MG63 (cell line): Measurements from ENCODE around the gene PSMG3. TPM values are rescaled to one million over a fixed set of nuclear protein-coding genes. Genes with fewer than 3 reads are reported as not detected.

Experiments used
- DNase-seq: peaks from one replicate; pipeline ENCODE4 v3.0.0-alpha.2; 2020
- H3K27me3 ChIP-seq: fragments of 250-450 bp; sonication (Bioruptor Pico); 2 replicates; pipeline ENCODE4 v1.5.1; 2020; ENCODE audit warnings: mild to moderate bottlenecking, moderate library complexity
- H3K36me3 ChIP-seq: fragments of 250-450 bp; sonication (Bioruptor Pico); 2 replicates; pipeline ENCODE4 v1.5.1; 2020; ENCODE audit warnings: mild to moderate bottlenecking, moderate library complexity
- H3K4me3 ChIP-seq: fragments of 250-450 bp; sonication (Bioruptor Pico); 2 replicates; pipeline ENCODE4 v1.5.1; 2020; ENCODE audit warnings: mild to moderate bottlenecking, moderate library complexity
- H3K9me3 ChIP-seq: fragments of 250-450 bp; sonication (Bioruptor Pico); 2 replicates; pipeline ENCODE4 v1.5.1; 2020; ENCODE audit warnings: mild to moderate bottlenecking, moderate library complexity
- total RNA-seq: library from RNA; depleted of rRNA; stranded (reverse); fragments of >200 nt; shearing (Covaris generic); gene quantifications from 2 replicates; pipeline ENCODE4 v1.2.3, GENCODE V29; 2014; ENCODE audit warnings: low replicate concordance

PSMG3 gene
- total RNA-seq, 1 experiment from 2014 or later = 95.1 TPM

DNA sequence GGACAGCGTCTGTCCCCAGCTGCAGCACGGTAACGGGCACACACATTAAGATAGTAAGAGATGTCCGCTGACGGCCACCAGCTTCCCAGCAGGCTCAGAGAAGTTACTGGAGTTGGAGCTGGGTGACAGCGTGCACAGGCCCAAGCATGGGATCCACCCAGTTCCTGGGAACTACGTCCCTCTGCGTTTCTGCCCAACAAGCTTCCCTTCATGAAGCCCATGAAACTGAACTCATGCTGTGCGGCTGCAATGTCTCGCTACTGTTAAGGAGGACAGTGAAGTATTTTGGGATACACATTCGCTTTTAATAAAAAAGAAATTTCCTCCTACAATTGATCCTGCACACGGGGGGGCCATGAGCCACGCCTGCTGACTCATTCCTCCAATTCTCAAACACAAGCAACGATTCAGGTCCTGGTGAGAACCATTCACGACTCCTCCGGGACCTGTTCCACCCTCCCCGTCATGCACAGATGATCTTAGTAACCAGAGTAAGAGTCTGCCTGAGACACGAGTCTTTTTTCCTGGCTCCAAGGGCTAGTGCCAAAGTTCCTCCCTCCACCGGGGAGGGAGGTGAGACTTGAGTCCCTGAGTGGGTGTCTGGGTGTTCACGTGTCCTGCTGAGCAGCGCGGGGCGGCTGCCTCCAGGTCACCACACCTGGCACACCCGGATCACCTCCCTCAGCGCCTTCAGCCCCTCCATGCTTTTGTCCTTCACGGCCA is 2.6 kb downstream of the PSMG3 start:
- Histone ChIP-seq H3K36me3 (peaks cover 27% of the 10 kb centered on the region), H3K9me3 (no peaks in the 10 kb centered on the region), H3K27me3 (no peaks in the 10 kb centered on the region), H3K4me3 (peak overlapping the region; percentile 98)
- peak; percentile 84 for DNase-seq

DNA sequence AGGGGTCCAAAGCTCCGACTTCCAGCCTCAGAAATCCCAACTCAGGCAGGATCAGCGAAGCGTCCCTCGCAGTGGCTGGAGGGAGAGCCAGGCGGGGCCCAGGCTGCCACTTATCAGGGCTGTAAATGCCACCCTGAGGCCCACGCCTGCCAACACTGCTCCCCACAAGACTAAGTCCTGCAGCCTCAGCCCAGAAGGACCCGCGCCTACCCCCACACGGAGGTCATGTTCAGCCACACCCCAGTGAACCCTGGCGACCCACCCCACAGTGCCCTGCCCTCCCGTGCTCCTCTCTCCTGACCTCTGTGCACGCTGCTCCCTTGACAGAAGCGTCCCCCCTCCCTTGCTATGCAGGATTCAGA is 3.2 kb downstream of the PSMG3 start:
- H3K36me3 ChIP-seq = peaks cover 27% of the 10 kb centered on the region
- H3K27me3 ChIP-seq = no peaks in the 10 kb centered on the region
- no peak overlapping the region for H3K4me3 ChIP-seq
- no peak for DNase-seq
- H3K9me3 ChIP-seq = no peaks in the 10 kb centered on the region

DNA sequence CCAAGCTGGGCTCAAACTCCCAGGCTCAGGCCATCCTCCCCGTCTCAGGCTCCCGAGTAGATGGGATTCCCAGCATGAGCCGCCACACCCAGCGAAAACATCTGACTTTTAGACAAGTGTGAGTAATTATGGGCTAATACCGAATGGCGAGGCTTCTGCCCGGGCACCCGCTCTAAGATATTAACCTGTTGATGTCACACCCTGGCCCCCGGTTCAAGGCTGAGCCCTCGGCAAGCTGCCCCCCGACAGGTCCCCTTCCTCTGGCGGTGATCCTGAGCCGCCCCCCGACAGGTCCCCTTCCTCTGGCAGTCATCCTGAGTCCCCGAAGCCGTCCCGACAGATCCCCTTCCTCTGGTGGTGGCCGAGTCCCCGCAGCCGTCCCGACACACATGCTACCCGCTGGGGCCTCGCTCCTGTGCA is 5.2 kb downstream of the PSMG3 start:
- Histone ChIP-seq H3K27me3 (no peaks in the 10 kb centered on the region), H3K4me3 (no peak overlapping the region), H3K9me3 (no peaks in the 10 kb centered on the region), H3K36me3 (peaks cover 27% of the 10 kb centered on the region)
- peak; percentile 32 for DNase-seq

DNA sequence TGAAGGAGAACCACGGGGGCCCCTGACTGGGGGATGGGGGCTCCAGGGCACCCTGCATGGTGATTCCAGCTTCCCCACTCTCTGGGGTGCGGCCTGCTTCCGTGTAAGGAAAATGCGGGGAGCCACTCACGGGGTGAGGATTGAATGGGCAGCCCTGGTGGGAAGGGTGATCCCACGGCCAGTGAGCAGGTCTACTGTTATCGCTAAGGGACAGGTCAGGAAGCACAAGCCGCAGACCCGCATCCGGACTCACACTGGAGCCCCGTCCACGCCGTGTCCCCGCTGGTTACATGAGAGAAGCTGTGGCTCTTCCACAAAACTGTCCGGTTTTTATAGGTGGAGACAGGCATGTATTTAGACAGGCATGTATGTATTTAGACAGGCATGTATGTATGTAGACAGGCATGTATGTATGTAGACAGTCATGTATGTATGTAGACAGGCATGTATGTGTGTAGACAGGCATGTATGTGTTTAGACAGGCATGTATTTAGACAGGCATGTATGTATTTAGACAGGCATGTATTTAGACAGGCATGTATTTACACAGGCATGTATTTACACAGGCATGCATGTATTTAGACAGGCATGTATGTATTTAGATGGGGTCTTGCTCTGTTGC is 5.7 kb downstream of the PSMG3 start:
- no peaks in the 10 kb centered on the region for H3K27me3 ChIP-seq

DNA sequence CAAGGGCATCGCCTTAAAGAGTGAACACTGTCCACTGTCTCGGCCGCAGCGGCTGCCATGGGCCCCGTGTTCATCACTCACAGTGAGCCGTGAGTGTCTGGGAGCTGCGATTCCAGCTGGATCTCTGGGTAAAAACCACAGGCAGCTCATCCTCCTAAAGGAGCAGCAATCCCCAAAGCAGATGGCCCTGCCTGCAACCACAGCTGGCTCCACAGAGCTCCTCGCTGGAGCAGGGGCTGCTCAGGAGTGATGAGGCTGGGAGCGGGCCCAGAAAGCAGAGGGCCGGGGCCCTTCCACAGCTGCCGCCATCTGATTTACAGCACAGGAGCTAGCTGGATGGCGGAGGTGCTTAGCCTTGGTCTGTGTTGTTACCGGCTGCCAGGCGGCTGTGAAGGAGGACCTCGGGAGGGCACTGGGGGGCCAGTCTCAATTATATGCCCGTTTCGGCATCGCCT is 7.2 kb downstream of the PSMG3 start:
- Histone ChIP-seq H3K9me3 (no peaks in the 10 kb centered on the region), H3K36me3 (peaks cover 21% of the 10 kb centered on the region), H3K4me3 (no peak overlapping the region), H3K27me3 (no peaks in the 10 kb centered on the region)
- no peak for DNase-seq

More for the DNA sequence above, 5.7 kb downstream of the PSMG3 start:
- Histone ChIP-seq H3K9me3 (no peaks in the 10 kb centered on the region), H3K36me3 (peaks cover 27% of the 10 kb centered on the region), H3K4me3 (no peak overlapping the region)
- DNase-seq = no peak

DNA sequence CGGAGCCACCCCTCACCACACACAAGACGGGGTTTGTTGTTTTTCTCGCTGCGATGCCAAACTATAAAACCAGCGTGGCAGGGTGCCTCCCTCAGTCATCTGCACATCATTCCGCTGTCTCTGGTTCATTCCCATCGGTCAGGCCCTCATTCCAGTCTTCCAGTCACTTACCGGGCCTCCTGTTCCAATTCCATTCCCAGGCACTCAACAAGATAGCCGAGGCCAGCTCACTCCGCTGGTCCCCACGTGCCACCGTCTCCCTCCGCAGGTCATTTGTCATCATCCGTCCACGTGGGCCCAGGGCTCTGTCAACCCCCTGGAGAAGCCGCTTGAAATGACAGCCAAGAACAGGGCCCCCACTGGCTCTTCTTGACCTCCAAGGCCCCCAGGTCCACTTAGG is 7.7 kb downstream of the PSMG3 start:
- no peak for DNase-seq
- H3K27me3 ChIP-seq = no peaks in the 10 kb centered on the region
- H3K4me3 ChIP-seq = no peak overlapping the region
- no peaks in the 10 kb centered on the region for H3K9me3 ChIP-seq
- peaks cover 16% of the 10 kb centered on the region for H3K36me3 ChIP-seq

DNA sequence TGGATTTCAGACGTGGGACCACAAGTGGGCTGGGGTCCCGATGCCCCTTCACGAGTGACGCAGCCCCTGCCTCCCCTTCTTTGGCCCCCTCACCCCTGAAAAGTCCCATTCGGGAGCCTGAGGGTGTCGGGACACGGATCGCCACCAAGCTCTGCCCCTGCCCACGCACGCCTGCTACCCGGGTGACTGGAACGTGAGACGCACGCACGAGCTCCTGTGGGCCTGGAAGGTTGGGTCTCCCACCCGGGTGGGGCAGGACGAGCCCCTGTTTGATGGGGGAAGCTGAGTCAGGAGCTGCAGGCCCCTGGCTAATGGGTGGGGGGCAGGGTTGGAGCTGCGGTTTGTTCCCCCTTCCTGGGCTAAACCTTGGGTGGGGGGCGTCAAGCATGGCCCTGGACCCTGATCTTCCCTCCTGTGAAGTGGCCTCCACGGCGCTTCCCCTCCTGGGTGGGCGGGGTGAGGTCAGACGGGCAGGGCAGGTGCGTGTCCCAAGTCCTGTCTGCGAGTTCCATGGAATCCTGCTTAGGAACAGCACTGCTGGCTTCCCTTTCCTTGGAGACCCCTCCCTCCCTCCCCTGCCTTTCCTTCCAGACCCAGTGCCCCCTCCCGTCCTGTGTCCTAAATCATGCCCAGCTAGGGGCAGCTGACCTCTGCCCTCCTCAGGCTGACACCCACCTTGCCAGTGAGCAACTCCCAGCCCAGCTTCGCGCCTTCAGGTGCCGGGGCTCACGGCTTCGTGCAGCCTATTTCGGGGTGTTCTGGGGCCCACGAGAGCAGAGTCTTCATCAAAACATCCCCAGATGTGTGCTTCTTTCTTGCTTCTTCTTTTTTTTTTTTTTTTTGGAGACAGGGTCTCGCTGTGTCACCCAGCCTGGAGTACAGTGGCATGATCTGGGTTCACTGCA is 8.5 kb downstream of the PSMG3 start:
- H3K36me3 ChIP-seq = peaks cover 9% of the 10 kb centered on the region; the same call in 1 of the 2 replicates
- H3K9me3 ChIP-seq = no peaks in the 10 kb centered on the region
- no peaks in the 10 kb centered on the region for H3K27me3 ChIP-seq
- no peak for DNase-seq
- no peak overlapping the region for H3K4me3 ChIP-seq

DNA sequence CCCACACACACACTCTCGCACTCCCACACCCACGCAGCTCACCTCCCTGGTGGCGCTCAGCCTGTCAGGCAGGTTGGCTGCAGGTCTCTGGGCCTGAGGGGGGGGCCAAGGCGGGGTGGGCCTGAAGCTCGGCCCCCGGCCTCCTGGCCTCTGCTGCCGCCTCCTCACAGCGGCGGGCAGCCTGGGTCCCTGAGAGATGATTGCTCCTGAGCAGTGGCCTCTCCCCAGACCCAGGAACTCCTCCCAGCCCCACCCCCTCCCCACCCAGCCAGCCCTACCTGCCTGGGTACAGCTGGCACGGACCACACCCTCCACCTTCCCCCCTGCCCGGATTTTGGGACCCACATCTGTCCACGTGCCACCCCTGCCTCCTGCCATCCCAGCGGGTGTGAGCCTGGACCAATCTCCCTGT is 9.2 kb downstream of the PSMG3 start:
- no peak for DNase-seq
- Histone ChIP-seq H3K4me3 (no peak overlapping the region), H3K27me3 (no peaks in the 10 kb centered on the region), H3K9me3 (no peaks in the 10 kb centered on the region), H3K36me3 (peaks cover 4% of the 10 kb centered on the region; the same call in 1 of the 2 replicates)

DNA sequence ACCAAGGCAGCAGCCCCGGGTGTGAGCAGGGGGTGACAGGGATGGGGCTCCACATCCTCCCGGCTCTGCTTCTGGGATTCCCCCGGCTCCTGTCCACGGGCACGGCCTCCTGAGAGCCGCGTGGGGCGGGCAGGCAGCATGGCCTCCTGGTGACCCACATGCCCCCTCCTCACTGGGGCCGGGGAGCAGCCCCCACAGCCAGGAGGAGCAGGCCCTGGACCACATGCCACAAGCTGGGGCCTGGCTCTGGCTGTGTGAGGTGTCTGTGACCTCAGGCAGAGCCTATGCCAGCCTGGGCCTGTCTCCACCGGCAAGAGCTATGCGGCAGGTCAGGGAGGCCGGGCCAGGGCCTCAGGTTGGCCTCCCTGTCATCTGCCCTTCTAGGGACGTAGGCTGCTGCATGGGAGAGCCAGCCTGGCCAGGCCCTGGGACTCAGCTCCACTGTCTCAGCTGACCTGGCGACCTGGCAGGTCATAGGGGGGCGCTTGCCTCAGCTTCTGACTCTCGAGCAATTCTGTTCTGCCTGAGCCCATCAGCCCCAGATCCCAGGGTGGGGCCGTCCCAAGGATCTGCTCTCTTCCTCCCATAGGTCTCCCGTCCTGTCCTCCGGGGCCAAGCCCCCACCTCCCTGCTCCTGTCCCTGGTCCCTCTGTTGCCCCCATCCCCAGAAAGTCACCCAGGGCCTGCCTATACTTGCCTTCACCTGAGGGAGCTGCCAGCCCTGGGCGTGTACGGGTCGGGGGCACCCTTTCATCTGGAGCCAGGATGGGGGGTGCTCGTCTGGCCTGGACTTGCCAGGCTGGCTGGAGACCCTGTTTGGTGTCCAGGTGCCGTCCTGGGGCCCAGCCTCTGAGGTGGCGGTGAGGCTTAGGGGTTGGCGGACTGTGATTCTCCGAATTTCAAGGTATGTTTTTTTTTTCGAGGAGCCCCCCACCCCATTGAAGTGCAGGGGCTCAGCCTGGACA is 9.9 kb downstream of the PSMG3 start:
- Histone ChIP-seq H3K27me3 (no peaks in the 10 kb centered on the region), H3K9me3 (no peaks in the 10 kb centered on the region), H3K4me3 (no peak overlapping the region), H3K36me3 (no peaks in the 10 kb centered on the region)
- DNase-seq = no peak

DNA sequence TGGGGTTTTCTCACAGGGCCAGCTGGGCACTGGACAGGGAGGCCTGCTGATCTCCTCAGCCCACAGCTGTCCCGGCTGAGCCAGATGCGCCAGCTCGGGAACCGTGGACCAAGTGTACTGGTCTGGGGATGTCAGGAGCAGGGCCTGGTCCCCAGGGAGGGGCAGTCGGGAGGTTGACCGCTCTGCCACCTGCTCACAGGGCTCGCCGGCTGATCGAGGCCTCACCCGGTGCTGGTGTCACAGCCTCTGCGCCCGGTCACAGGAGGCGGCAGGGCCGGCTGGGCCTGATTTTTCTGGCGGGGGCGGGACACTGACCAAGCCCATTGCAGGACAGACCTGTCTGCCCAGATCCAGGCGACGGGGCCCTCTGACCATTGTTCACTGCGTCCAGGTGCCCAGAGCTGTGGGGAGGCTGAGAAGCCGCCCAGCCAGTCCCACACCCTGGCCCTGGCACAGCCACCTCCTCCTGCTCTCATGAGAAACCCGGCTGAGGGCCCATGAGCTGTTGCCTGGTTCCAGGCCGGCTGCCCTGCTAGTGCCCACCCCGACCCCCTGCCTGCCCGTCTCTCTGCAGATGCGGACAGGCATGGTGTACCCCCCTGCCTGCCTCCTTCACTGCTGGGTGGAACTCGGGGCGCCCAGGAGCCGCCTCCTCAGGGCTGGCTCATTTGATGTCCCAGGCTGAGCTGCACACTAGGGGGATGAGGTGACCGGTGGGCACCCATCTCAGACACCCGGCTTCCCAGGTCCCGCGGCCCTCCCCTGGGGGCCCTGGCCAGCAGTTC is 10.8 kb downstream of the PSMG3 start:
- no peaks in the 10 kb centered on the region for H3K36me3 ChIP-seq
- no peaks in the 10 kb centered on the region for H3K9me3 ChIP-seq
- no peak for DNase-seq
- no peak overlapping the region for H3K4me3 ChIP-seq
- no peaks in the 10 kb centered on the region for H3K27me3 ChIP-seq

DNA sequence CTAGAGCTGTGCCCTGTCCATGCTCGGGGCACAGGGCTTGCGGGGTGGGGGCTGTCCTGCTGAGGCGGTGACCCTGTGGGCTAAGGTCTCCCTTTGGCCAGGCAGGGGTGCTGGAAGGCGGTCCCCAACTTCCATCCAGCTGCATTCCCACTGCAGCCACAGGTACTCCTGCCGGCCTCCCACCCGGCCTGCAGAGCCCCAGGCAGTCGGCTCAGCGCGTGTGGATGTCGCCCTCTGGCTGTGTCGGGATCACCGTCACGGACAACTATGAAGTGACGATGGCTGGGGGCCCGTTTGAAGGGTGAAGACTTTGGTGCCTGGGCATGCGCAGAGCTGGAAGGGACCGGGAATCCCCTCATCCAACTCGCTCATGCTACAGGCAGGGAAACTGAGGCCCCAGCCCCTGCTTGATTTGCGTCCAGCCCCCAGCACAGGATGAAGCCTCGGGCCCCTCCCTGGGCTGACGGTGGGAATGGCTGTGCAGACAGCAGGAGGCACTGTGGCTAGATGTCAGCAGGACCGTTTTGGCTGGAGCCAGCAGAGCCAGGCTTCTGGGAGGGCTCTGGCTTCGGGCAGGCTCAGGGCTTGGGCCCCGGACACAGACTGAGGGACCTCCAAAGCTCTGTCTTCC is 11.5 kb downstream of the PSMG3 start:
- H3K4me3 ChIP-seq = no peak overlapping the region
- H3K27me3 ChIP-seq = no peaks in the 10 kb centered on the region
- H3K9me3 ChIP-seq = no peaks in the 10 kb centered on the region
- H3K36me3 ChIP-seq = no peaks in the 10 kb centered on the region
- DNase-seq = no peak

DNA sequence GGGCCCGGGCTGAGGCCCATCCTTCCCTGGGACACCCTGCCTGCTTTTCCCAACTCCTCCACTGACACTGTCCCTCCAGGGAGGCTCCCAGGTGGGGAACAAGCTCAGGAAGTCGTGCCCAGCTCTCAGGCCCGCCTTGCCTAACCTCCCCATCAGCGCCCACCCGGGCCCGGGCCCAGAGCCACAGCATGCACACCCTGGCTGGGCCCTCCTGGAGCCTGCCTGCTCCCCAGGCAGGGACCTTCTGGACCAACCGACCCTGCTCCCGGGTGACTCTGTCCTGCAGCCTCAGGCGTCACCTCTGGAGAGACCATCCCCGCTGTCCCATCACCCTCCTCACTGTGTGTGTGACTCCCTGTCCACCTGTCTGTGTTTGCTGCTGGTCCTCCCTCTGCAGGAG is 12.1 kb downstream of the PSMG3 start:
- H3K36me3 ChIP-seq = no peaks in the 10 kb centered on the region
- no peak for DNase-seq
- no peaks in the 10 kb centered on the region for H3K9me3 ChIP-seq
- no peaks in the 10 kb centered on the region for H3K27me3 ChIP-seq
- H3K4me3 ChIP-seq = no peak overlapping the region

DNA sequence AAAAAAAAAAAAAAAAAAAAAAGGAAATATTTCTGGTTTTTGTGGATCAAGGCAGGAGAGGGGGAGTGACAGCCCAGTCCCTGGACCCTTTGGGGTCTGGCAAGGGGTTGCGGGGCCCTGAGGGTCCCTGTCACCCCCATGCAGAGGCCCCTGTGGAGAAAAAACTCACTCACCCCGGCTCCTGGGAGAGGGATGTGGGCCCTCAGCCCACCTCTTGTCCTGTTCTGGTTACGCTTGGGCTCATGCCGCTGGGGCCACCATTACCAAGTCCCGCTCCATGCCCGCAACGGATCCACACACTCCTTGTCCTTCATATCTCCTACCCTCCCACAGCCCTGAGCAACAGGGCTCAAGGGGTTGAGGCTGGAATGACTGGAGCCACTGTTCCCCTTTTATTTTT is 12.8 kb downstream of the PSMG3 start:
- H3K9me3 ChIP-seq = no peaks in the 10 kb centered on the region
- no peak for DNase-seq
- no peaks in the 10 kb centered on the region for H3K27me3 ChIP-seq
- no peak overlapping the region for H3K4me3 ChIP-seq
- H3K36me3 ChIP-seq = no peaks in the 10 kb centered on the region

DNA sequence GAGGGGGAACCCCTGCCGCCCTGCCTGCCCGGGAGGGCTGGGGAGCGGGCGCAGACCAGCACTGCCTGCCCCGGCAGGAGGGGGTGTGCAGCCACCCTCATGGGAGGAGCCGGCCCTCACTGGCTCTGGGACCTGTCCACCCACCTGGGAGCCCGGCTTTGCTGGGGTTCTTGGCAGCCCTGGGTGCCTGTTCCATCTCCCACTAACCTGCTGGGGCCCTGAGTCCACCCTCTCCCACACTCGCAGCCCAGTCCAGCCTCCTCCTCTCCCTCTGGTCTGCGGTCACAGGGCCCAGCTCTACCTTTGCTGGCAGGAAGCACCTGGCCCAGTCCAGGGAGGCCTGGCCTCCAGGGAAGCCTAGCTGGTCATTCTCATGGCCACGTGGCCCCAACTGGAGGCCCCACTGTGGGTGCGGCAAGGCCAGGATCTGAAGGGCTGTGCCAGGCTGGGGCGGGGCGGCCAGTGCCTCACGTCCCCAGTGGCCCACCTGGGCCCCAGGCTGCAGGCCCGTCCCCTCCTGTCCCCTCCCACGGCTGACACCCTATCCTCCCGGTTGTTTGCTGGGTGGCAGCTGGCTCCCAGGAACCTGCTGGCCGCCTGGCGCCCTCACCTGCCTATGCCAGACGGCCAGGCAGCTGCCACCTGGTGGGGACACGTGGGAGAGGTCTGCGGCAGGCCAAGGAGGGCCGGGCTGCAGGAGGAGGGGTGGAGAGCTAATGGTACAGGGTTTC is 13.9 kb downstream of the PSMG3 start, which contains the start of gene TMEM184A:
Gene TMEM184A (minus strand): TSS at position 393 of the 731 bp plus-strand sequence. CDS start 721 bp downstream, outside the sequence.
- H3K9me3 ChIP-seq = no peaks in the 10 kb centered on the region
- no peaks in the 10 kb centered on the region for H3K27me3 ChIP-seq
- H3K4me3 ChIP-seq = no peak within 1 kb of the TSS
- H3K36me3 ChIP-seq = no peaks in the 10 kb centered on the region
- DNase-seq = peak; percentile 25
